Natural killer cell (primary cell): ENCODE results near the gene NIT1. TPM values are rescaled to one million over a fixed set of nuclear protein-coding genes. Genes with fewer than 3 reads are reported as not detected.

ENCODE experiments used
- ATAC-seq, 3 donors: fragments of 150-1000 bp in 2 of 3; fragments of 200-7000 bp in 1 of 3; cut with Tn5 transposase; 1 replicate in 1 of 3; 2 replicates in 2 of 3; pipeline ENCODE4 v1.10.0; 2021; ENCODE audit warnings: mild to moderate bottlenecking in 2 of 3, moderate library complexity in 2 of 3
- DNase-seq, 2 donors: peaks; one replicate each; pipeline versions ENCODE4 v3.0.0 to v3.0.0-alpha.2; 2013 to 2021; ENCODE audit warnings: mixed read lengths in 1 of 2
- H3K27ac ChIP-seq: one replicate; pipeline ENCODE4 v1.5.1; 2013; ENCODE audit warnings: mild to moderate bottlenecking, low read length
- H3K27me3 ChIP-seq: one replicate; pipeline ENCODE4 v1.6.1; 2013; ENCODE audit warnings: low read length; ENCODE audit not compliant: control insufficient read depth, insufficient read depth
- H3K36me3 ChIP-seq: one replicate; pipeline ENCODE4 v1.6.1; 2013; ENCODE audit warnings: low read length; ENCODE audit not compliant: control insufficient read depth, insufficient read depth
- H3K4me1 ChIP-seq: one replicate; pipeline ENCODE4 v1.6.1; 2013; ENCODE audit warnings: low read length; ENCODE audit not compliant: control insufficient read depth, insufficient read depth
- H3K4me3 ChIP-seq: one replicate; pipeline ENCODE4 v1.5.1; 2013; ENCODE audit warnings: low read length
- H3K9me3 ChIP-seq: one replicate; pipeline ENCODE4 v1.6.1; 2013; ENCODE audit warnings: low read length; ENCODE audit not compliant: control insufficient read depth, insufficient read depth
- H3K27ac Mint-ChIP-seq, 2 donors: one replicate each; pipeline ENCODE4 v1.8.0; 2022; ENCODE audit warnings: mild to moderate bottlenecking in 2 of 2, mixed read lengths in 2 of 2, moderate library complexity in 1 of 2
- H3K27me3 Mint-ChIP-seq, 2 donors: one replicate each; pipeline ENCODE4 v1.8.0; 2022; ENCODE audit warnings: low read depth in 2 of 2, mixed read lengths in 2 of 2
- H3K36me3 Mint-ChIP-seq: one replicate; pipeline ENCODE4 v1.8.0; 2022; ENCODE audit warnings: mixed read lengths
- H3K4me1 Mint-ChIP-seq, 2 donors: one replicate each; pipeline ENCODE4 v1.8.0; 2022; ENCODE audit warnings: mixed read lengths in 2 of 2
- H3K4me3 Mint-ChIP-seq: one replicate; pipeline ENCODE4 v1.8.0; 2022; ENCODE audit warnings: mild to moderate bottlenecking, moderate library complexity, mixed read lengths
- H3K9me3 Mint-ChIP-seq, 2 donors: one replicate each; pipeline ENCODE4 v1.8.0; 2022; ENCODE audit warnings: mixed read lengths in 2 of 2
- CTCF ChIP-seq: fragments of 200-600 bp; IDR thresholded peaks from one replicate; pipeline ENCODE4 v1.8.0; 2022; ENCODE audit warnings: antibody characterized with exemption
- WGBS: methylation state at CpG from one replicate; pipeline ENCODE4 v1.1.7; 2013; ENCODE audit warnings: missing lambda C conversion rate; ENCODE audit not compliant: insufficient coverage; 5-methylcytosine and 5-hydroxymethylcytosine counted together
- intact Hi-C: fragments of 100-400 bp; cut with micrococcal nuclease; formaldehyde crosslinking; loops from one replicate; pipeline ENCODE4 v1.14.2; 2022
- total RNA-seq, 4 donors: library from RNA; stranded (reverse); fragments of 120-200 nt in 1 of 4; gene quantifications; one replicate each; pipeline versions ENCODE4 v1.2.3 to v1.2.4, GENCODE V29; 2013 to 2022

NIT1 gene
- 10 to 100 TPM; 26.5 to 31.7 (median 31.6) TPM for total RNA-seq
- total RNA-seq (2013), result 40.6 TPM

DNA sequence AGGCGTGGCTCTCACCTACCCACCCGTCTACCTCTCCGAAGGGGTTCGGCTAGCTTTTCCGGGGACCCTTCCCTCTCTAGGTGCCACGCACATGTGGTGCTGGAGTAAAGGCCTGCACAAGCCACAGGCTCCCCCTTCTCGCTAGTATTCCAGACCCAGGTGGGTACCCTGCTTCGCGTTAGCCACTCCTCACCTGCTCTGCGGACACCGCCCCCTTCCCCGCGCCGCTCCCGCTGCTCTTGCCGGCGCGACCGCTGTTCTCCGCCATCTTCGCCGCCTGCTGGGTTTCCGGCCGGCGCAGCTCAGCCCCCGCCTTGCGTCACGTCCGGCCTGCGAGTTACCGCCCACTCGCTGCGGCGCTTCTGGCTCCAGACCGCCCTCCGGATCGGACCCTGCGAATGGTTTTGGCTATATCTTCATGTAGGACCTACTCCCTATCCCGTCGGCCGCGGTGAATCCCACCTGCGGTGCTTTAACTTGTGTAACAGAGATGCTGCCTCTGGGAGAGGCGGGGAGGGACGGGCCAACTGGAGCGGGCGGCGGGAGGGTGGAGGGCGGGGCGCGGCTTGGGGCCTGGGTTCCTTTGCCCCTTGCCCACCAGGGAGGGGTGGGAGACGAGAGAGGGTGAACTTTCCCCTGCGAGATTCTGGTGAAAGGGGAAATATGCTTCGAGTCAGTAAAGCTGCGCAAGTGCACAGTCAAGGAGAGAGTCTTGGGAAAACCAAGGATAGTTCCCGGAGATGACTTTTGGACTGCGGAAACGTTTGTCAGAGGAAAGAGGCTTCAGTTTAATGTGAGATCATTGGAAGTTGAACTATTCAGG is at the start of gene NIT1, which contains the start of gene PFDN2:
TSS of gene NIT1 (plus strand) at position 347 of the 823 bp plus-strand sequence. CDS start at position 419, 72 bp downstream.
TSS of gene PFDN2 (minus strand) at position 279 of the 823 bp plus-strand sequence. CDS start at position 268, 11 bp downstream.
- intact Hi-C loops, result loop anchor here (1.0 to 2.0 kb wide), 2 partner anchors 14 to 35 kb away; partner anchors contain the start of genes DEDD and UFC1
- DNase-seq (peak; percentile 85 to 93), ATAC-seq (peak; percentile 77 to 89 (median 85))
- no peaks in the 10 kb centered on the region for H3K27me3 ChIP-seq
- peaks cover 39 to 46% of the 10 kb centered on the region in 2 donors for H3K4me1 Mint-ChIP-seq
- under 1% methylated on average over 58 of the region's 58 CpGs for WGBS
- peak within 1 kb of the TSS; percentile 88 for H3K27ac ChIP-seq
- peaks cover 8% of the 10 kb centered on the region for H3K36me3 Mint-ChIP-seq
- no peak for TF ChIP-seq CTCF
- H3K27ac Mint-ChIP-seq, result peak within 1 kb of the TSS; percentile 88 to 96
- peaks cover 32% of the 10 kb centered on the region for H3K36me3 ChIP-seq
- peaks cover 38% of the 10 kb centered on the region for H3K4me1 ChIP-seq
- H3K27me3 Mint-ChIP-seq, result no peaks in the 10 kb centered on the region
- H3K9me3 ChIP-seq, result no peaks in the 10 kb centered on the region
- H3K4me3 Mint-ChIP-seq, result peak within 1 kb of the TSS; percentile 95
- H3K9me3 Mint-ChIP-seq, result no peaks in the 10 kb centered on the region
- H3K4me3 ChIP-seq, result peak within 1 kb of the TSS; percentile 96

- WGBS, result 2% methylated on average over 9 of the region's 10 CpGs
- intact Hi-C loops, result loop anchor here (1.0 kb wide), 3 partner anchors 23 to 29 kb away; partner anchors contain the start of gene USF1
- DNase-seq (peak; percentile 73 to 94), ATAC-seq (peak; percentile 63 to 85 (median 69))
- H3K4me3 ChIP-seq, result peak overlapping the region; percentile 91
- peaks cover 72% of the 10 kb centered on the region for H3K4me1 ChIP-seq
- peak overlapping the region; percentile 89 for H3K27ac Mint-ChIP-seq
- peaks cover 57 to 90% of the 10 kb centered on the region in 2 donors for H3K4me1 Mint-ChIP-seq
- no peaks in the 10 kb centered on the region for H3K9me3 ChIP-seq
- peak overlapping the region; percentile 88 for H3K4me3 Mint-ChIP-seq
- peak overlapping the region; percentile 95 for H3K27ac ChIP-seq
- H3K9me3 Mint-ChIP-seq, result no peaks in the 10 kb centered on the region
- TF ChIP-seq CTCF, result no peak
- no peaks in the 10 kb centered on the region for H3K36me3 Mint-ChIP-seq
- peaks cover 11% of the 10 kb centered on the region for H3K36me3 ChIP-seq
- no peaks in the 10 kb centered on the region for H3K27me3 Mint-ChIP-seq
- H3K27me3 ChIP-seq, result no peaks in the 10 kb centered on the region
These were observed 49.3 kb upstream of the NIT1 start for GRCh38 chr1:161068306-161069234.

GRCh38 chr1:161069241-161069640 is 48.7 kb upstream of the NIT1 start:
- no peaks in the 10 kb centered on the region for H3K9me3 ChIP-seq
- 0% methylated on average over 9 of the region's 9 CpGs for WGBS

More at GRCh38 chr1:161069241-161069640, 48.7 kb upstream of the NIT1 start:
- Mint-ChIP-seq H3K9me3 (no peaks in the 10 kb centered on the region), H3K4me1 (peaks cover 55 to 88% of the 10 kb centered on the region in 2 donors), H3K36me3 (no peaks in the 10 kb centered on the region), H3K4me3 (peak overlapping the region; percentile 88), H3K27me3 (no peaks in the 10 kb centered on the region), H3K27ac (peak overlapping the region; percentile 89)
- Histone ChIP-seq H3K4me1 (peaks cover 65% of the 10 kb centered on the region), H3K27ac (peak overlapping the region; percentile 95), H3K36me3 (peaks cover 11% of the 10 kb centered on the region), H3K4me3 (peak overlapping the region; percentile 91), H3K27me3 (no peaks in the 10 kb centered on the region)
- ATAC-seq (no peak), DNase-seq (peak in 1 of 2 donors; percentile 40)
- no peak for TF ChIP-seq CTCF
- intact Hi-C loops, result loop anchor here (1.0 kb wide), 1 partner anchor 28 kb away; no protein-coding TSS in a partner anchor
